ENCODE data around the gene ALDH1A1. TPM values are rescaled to one million over a fixed set of nuclear protein-coding genes. Genes with fewer than 3 reads are reported as not detected.

The ALDH1A1 gene
- total RNA-seq, 3 donors from 2014 or later (not counting 1 experiment from before 2014, with no cell fraction given): 0.57 to 1.7 TPM; not detected in 1

DNA sequence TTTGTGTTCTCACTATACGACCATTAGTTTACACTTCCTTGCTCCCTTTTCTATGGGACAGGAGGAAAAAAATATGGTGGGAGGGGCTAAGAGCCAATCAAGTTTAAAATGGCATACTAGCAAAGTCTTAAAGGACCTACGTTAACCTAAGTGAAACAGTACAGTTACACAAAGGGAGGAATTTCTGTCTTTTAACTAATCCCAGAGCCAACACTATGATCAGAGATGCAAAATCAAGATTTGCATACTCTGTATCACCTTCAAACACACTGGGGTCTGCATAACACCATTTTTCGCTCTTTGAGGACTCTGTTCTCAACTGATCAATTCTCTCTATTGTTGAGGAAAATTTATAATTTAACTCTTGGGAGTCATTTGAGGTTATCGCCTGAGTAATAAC lies 49.8 kb downstream of the ALDH1A1 start:
- ATAC-seq: no peak
- WGBS (ENCODE audit: insufficient coverage): 83% methylated on average over 1 of the region's 4 CpGs
- Histone ChIP-seq H3K27ac (ENCODE audit: low read length) (no peak overlapping the region), H3K36me3 (ENCODE audit: control insufficient read depth, insufficient read depth, low read length) (no peaks in the 10 kb centered on the region), H3K9me3 (ENCODE audit: control insufficient read depth, insufficient read depth, low read length) (no peaks in the 10 kb centered on the region), H3K4me3 (ENCODE audit: low read length) (no peak overlapping the region), H3K27me3 (ENCODE audit: control insufficient read depth, insufficient read depth, low read length) (no peaks in the 10 kb centered on the region), H3K4me1 (ENCODE audit: control insufficient read depth, insufficient read depth, low read length) (no peaks in the 10 kb centered on the region)
- TF ChIP-seq, protein P1, sequence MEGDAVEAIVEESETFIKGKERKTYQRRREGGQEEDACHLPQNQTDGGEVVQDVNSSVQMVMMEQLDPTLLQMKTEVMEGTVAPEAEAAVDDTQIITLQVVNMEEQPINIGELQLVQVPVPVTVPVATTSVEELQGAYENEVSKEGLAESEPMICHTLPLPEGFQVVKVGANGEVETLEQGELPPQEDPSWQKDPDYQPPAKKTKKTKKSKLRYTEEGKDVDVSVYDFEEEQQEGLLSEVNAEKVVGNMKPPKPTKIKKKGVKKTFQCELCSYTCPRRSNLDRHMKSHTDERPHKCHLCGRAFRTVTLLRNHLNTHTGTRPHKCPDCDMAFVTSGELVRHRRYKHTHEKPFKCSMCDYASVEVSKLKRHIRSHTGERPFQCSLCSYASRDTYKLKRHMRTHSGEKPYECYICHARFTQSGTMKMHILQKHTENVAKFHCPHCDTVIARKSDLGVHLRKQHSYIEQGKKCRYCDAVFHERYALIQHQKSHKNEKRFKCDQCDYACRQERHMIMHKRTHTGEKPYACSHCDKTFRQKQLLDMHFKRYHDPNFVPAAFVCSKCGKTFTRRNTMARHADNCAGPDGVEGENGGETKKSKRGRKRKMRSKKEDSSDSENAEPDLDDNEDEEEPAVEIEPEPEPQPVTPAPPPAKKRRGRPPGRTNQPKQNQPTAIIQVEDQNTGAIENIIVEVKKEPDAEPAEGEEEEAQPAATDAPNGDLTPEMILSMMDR (IDR thresholded peaks at IDR 0.05): no peak
- Mint-ChIP-seq H3K27me3 (ENCODE audit: low read depth in 2 of 2) (no peaks in the 10 kb centered on the region), H3K36me3 (no peaks in the 10 kb centered on the region), H3K4me3 (no peak overlapping the region), H3K4me1 (no peaks in the 10 kb centered on the region), H3K27ac (no peak overlapping the region), H3K9me3 (no peaks in the 10 kb centered on the region)
- no peak for DNase-seq
- intact Hi-C loops (cut with micrococcal nuclease): no loop called here

DNA sequence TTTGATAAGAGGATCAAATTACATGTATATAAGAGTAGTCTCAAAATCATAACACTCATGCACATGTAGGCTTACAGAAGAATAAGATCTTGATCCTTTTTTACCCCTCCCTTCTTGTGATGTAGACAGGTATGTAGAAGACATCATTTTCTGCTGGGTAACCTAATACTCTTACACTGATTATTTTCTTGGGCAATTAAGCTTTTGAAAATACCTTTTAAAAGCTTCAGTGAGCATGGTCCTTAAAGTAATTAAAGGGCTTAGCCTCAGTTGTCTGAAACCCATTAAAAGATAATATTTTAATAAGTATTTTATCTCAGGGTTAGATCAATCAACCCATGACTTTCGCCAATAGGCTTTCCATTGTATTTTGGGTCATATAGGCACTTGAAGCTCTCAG lies 50.6 kb downstream of the ALDH1A1 start:
- no peaks in the 10 kb centered on the region for H3K9me3 ChIP-seq (ENCODE audit: control insufficient read depth, insufficient read depth, low read length)
- H3K4me1 ChIP-seq (ENCODE audit: control insufficient read depth, insufficient read depth, low read length): no peaks in the 10 kb centered on the region
- Mint-ChIP-seq H3K27me3 (ENCODE audit: low read depth in 2 of 2) (no peaks in the 10 kb centered on the region), H3K9me3 (no peaks in the 10 kb centered on the region), H3K27ac (no peak overlapping the region), H3K4me1 (no peaks in the 10 kb centered on the region), H3K36me3 (no peaks in the 10 kb centered on the region), H3K4me3 (no peak overlapping the region)
- no peaks in the 10 kb centered on the region for H3K27me3 ChIP-seq (ENCODE audit: control insufficient read depth, insufficient read depth, low read length)
- TF ChIP-seq, protein P1 (IDR thresholded peaks at IDR 0.05): no peak
- no peak for DNase-seq
- no peak overlapping the region for H3K4me3 ChIP-seq (ENCODE audit: low read length)
- no peak for ATAC-seq
- no peak overlapping the region for H3K27ac ChIP-seq (ENCODE audit: low read length)
- H3K36me3 ChIP-seq (ENCODE audit: control insufficient read depth, insufficient read depth, low read length): no peaks in the 10 kb centered on the region
- WGBS (ENCODE audit: insufficient coverage): 100% methylated on average over 1 of the region's 1 CpG
- intact Hi-C loops (cut with micrococcal nuclease): no loop called here

DNA sequence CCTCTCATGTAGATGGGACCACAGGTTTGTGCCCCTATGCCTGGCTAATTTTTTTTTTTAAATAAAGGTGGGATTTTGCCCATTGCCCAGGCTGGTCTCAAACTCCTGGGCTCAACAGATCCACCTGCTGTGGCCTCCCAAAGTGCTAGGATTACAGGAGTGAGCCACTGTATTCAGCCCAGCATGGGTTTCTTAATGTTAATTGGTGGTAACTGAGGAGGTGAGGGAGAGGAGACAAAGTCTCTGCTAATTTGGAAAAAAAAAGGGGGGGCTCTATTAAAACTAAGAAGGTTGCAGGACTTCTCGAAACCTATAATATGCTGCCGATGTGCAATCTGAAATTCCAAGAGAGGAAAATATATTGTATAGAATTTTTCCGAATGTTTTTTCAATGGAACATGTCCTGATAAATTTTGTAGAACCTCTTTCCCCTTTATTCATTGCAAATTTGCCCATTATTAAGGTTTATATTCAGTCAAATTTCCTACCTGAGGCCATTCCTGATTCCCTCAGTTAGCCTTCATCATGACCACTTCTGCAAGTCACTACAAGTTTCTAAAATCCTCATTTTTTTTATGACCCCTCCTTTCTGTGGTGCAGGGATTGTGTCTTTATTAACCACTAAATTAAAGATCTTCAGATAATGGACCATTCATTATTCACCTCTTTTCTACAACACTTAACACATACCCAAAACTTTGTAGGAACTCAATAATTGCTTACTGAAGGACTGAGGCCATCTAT lies 52.9 kb downstream of the ALDH1A1 start:
- no peak for ATAC-seq

More for the DNA sequence above, 52.9 kb downstream of the ALDH1A1 start:
- Histone ChIP-seq H3K27me3 (ENCODE audit: control insufficient read depth, insufficient read depth, low read length) (no peaks in the 10 kb centered on the region), H3K9me3 (ENCODE audit: control insufficient read depth, insufficient read depth, low read length) (no peaks in the 10 kb centered on the region), H3K36me3 (ENCODE audit: control insufficient read depth, insufficient read depth, low read length) (no peaks in the 10 kb centered on the region), H3K27ac (ENCODE audit: low read length) (no peak overlapping the region), H3K4me3 (ENCODE audit: low read length) (no peak overlapping the region), H3K4me1 (ENCODE audit: control insufficient read depth, insufficient read depth, low read length) (no peaks in the 10 kb centered on the region)
- TF ChIP-seq, protein P1 (IDR thresholded peaks at IDR 0.05): no peak
- no peak overlapping the region for H3K4me3 Mint-ChIP-seq
- H3K36me3 Mint-ChIP-seq: no peaks in the 10 kb centered on the region
- no peaks in the 10 kb centered on the region for H3K27me3 Mint-ChIP-seq (ENCODE audit: low read depth in 2 of 2)
- intact Hi-C loops (cut with micrococcal nuclease): no loop called here
- no peak overlapping the region for H3K27ac Mint-ChIP-seq
- H3K4me1 Mint-ChIP-seq: no peaks in the 10 kb centered on the region
- no peaks in the 10 kb centered on the region for H3K9me3 Mint-ChIP-seq
- no peak for DNase-seq
- WGBS (ENCODE audit: insufficient coverage): 100% methylated on average over 2 of the region's 3 CpGs

All from natural killer cell (primary cell).